Chondrocyte (in vitro differentiated cells): Measurements from ENCODE around the gene SDSL. TPM values are rescaled to one million over a fixed set of nuclear protein-coding genes. Genes with fewer than 3 reads are reported as not detected.

Experiments
- DNase-seq: peaks from one replicate; pipeline ENCODE4 v3.0.0; 2021; ENCODE audit warnings: mixed read lengths, low spot score
- H3K27ac Mint-ChIP-seq: one replicate; pipeline ENCODE4 v1.8.0; 2021; ENCODE audit warnings: mild to moderate bottlenecking, moderate library complexity, mixed read lengths; ENCODE audit not compliant: unreplicated experiment
- H3K27me3 Mint-ChIP-seq: 2 replicates; pipeline ENCODE4 v1.8.0; 2021; ENCODE audit warnings: low read depth, mixed read lengths
- H3K36me3 Mint-ChIP-seq: 2 replicates; pipeline ENCODE4 v1.8.0; 2021; ENCODE audit warnings: low read depth, mixed read lengths
- H3K4me1 Mint-ChIP-seq: 2 replicates; pipeline ENCODE4 v1.8.0; 2021; ENCODE audit warnings: low read depth, mild to moderate bottlenecking, mixed read lengths
- H3K4me3 Mint-ChIP-seq: one replicate; pipeline ENCODE4 v1.8.0; 2021; ENCODE audit warnings: mild to moderate bottlenecking, moderate library complexity, mixed read lengths; ENCODE audit not compliant: unreplicated experiment
- H3K9me3 Mint-ChIP-seq: 2 replicates; pipeline ENCODE4 v1.8.0; 2021; ENCODE audit warnings: low read depth, mixed read lengths
- total RNA-seq: library from RNA; stranded (reverse); gene quantifications from 3 replicates; pipeline ENCODE4 v1.2.1, GENCODE V29; 2021
- TF ChIP-seq, protein P1 (sequence below): fragments of 200-600 bp; sonication (generic); IDR thresholded peaks from 2 replicates; pipeline ENCODE4 v1.5.0; 2021; ENCODE audit warnings: antibody characterized with exemption, mild to moderate bottlenecking, moderate library complexity

SDSL gene
- total RNA-seq, 1 donor from 2014 or later: 8.4 TPM

- Mint-ChIP-seq H3K27me3 (peaks cover 82% of the 10 kb centered on the region), H3K9me3 (no peaks in the 10 kb centered on the region), H3K36me3 (no peaks in the 10 kb centered on the region), H3K4me1 (peaks cover 22% of the 10 kb centered on the region), H3K27ac (no peak overlapping the region), H3K4me3 (no peak overlapping the region)
- no peak for DNase-seq
- TF ChIP-seq, protein P1, sequence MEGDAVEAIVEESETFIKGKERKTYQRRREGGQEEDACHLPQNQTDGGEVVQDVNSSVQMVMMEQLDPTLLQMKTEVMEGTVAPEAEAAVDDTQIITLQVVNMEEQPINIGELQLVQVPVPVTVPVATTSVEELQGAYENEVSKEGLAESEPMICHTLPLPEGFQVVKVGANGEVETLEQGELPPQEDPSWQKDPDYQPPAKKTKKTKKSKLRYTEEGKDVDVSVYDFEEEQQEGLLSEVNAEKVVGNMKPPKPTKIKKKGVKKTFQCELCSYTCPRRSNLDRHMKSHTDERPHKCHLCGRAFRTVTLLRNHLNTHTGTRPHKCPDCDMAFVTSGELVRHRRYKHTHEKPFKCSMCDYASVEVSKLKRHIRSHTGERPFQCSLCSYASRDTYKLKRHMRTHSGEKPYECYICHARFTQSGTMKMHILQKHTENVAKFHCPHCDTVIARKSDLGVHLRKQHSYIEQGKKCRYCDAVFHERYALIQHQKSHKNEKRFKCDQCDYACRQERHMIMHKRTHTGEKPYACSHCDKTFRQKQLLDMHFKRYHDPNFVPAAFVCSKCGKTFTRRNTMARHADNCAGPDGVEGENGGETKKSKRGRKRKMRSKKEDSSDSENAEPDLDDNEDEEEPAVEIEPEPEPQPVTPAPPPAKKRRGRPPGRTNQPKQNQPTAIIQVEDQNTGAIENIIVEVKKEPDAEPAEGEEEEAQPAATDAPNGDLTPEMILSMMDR: no peak
Observed at GRCh38 chr12:113474635-113475436, 52.7 kb downstream of the SDSL start.

DNA sequence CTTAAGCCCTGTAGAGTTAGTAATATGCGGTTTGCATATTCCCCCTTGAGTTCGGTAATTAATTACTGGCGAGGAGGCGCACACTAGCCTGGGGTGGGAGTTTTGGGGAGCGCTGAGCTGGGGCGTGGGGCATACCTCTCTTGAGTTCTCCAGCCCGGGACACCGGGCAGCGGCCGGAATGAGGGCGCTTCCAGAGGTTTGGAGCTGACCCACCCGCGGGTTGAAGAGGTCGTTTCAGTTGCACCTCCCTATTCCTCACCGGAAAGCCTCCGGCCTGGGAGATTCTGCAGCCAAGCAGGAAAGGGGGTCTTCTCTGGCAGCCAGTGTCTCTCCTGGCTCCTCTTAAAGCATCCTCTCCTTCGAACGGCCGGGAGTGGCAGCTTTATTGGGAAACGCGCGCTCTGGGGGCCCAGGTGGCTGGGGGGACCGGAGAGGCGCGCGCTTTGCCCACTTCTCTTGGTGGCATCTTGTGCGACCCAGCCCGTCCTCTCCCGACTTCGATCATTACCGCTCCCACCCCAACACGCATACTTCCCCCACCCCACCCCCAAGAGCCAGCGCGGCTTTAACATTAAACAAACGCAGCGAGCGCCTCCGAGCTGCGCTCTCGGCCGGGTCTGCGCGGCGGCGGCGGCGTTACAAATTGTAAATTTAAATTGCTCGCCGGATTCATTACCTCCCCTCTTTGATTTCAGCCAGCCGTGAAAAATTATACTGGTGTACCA lies 53.4 kb downstream of the SDSL start:
- no peak for DNase-seq

DNA sequence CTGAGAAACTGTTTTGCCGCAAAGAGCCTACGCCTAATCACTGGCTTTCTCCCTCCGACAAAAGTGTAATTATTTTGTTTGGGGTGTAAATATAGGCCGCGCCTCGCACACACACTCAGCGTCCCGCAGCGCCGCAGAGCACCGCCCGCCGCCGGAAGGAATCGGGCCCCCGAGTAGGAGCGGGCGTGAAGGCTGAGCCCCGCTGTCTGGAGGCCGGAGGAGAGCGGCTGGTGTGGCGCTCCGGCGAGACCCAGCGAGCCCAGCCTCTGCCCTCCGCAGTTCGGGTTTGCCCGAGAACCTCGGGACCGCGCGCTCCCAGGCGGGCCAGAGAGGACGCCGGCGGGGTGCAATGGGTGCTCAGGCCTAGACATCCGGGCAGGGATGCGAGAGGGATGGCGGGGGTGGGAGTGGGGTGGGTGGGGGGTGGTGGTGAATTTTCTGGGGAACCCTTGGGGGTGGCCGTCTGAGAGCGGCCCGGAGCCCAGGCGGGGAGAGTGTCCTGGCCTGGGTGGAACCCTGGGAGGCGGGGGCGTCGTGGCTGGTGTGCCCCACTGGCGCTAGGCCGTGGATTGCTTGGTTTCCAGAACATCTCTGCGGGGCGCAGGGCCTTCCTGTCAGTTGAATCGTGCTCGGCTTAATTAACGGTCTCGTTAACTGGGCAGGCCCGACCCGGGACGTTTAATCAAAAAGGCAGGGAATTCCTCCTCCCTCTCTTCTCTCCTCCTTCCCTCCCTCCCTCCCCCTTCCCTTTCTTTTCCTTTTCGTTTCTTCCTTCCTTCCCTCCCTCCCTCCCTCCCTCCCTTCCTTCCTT lies 54.2 kb downstream of the SDSL start:
- DNase-seq: no peak
- Mint-ChIP-seq H3K27me3 (peaks cover 84% of the 10 kb centered on the region), H3K36me3 (peaks cover 1% of the 10 kb centered on the region), H3K9me3 (no peaks in the 10 kb centered on the region), H3K27ac (no peak overlapping the region), H3K4me1 (peaks cover 22% of the 10 kb centered on the region), H3K4me3 (no peak overlapping the region)
- TF ChIP-seq, protein P1: no peak

More for the DNA sequence above, 53.4 kb downstream of the SDSL start:
- no peak overlapping the region for H3K4me3 Mint-ChIP-seq
- no peaks in the 10 kb centered on the region for H3K9me3 Mint-ChIP-seq
- peaks cover 83% of the 10 kb centered on the region for H3K27me3 Mint-ChIP-seq
- H3K27ac Mint-ChIP-seq: no peak overlapping the region
- TF ChIP-seq, protein P1: no peak
- peaks cover 25% of the 10 kb centered on the region for H3K4me1 Mint-ChIP-seq
- H3K36me3 Mint-ChIP-seq: peaks cover 1% of the 10 kb centered on the region

DNA sequence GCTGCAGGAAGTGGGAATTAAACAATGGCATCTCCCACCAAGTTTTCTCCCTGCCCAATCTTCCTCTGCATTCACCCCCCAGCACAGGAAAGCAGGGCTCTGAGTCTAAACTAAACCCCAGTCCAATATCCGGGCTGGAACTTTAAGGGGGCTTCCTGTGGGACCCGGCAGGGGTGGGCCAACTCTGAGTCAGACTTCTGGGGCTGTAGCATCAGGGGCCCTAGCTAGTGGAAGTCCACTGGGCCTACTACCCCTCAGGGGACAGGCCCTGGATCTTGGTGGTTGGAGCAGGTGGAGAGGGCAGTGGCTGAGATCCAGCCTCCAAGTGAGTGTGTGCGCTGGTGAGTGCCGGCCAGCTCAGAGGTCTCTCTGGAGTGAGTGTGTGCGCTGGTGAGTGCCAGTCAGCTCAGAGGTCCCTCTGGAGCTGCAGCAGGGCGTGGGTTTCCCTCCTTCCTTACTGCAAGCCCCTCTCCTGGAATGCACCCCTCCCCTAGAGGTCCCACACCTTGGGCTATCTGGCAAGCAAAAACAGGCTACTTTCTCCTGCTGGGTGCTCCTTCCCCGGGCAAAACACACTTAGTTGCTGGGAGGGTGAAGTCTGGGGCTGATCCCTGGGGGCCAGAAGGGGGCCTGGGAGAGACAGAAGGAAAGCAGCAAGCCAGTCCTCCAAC lies 55.1 kb downstream of the SDSL start:
- no peak overlapping the region for H3K4me3 Mint-ChIP-seq
- no peak for DNase-seq
- H3K36me3 Mint-ChIP-seq: peaks cover 1% of the 10 kb centered on the region
- TF ChIP-seq, protein P1: no peak
- H3K27me3 Mint-ChIP-seq: peaks cover 86% of the 10 kb centered on the region
- H3K27ac Mint-ChIP-seq: no peak overlapping the region
- H3K4me1 Mint-ChIP-seq: peaks cover 17% of the 10 kb centered on the region
- no peaks in the 10 kb centered on the region for H3K9me3 Mint-ChIP-seq
